Coronary artery (tissue), 2 donors: ENCODE results near the gene SOCS3.

ENCODE experiments used
- DNase-seq: peaks from one replicate; pipeline ENCODE4 v3.0.0-alpha.2; 2017; ENCODE audit warnings: low spot score
- H3K27ac ChIP-seq, 2 donors: fragments of 200-600 bp; sonication (generic); one replicate each; pipeline ENCODE4 v1.5.1; 2016 to 2019
- H3K4me3 ChIP-seq: fragments of 200-600 bp; sonication (generic); 2 replicates; pipeline ENCODE4 v1.5.1; 2016; ENCODE audit warnings: mild to moderate bottlenecking, moderate library complexity
- CTCF ChIP-seq: fragments of 200-600 bp; sonication (generic); IDR thresholded peaks from one replicate; pipeline ENCODE4 v1.5.1; 2019; ENCODE audit warnings: antibody characterized with exemption

The SOCS3 gene

GRCh38 chr17:78366109-78366848 is 6.4 kb upstream of the SOCS3 start:
- Histone ChIP-seq H3K4me3 (no peak overlapping the region), H3K27ac (peak overlapping the region; percentile 62 to 87)
- TF ChIP-seq CTCF, result no peak
- no peak for DNase-seq

GRCh38 chr17:78365561-78366108 is 5.8 kb upstream of the SOCS3 start:
- DNase-seq, result no peak

GRCh38 chr17:78364436-78365281 is 4.8 kb upstream of the SOCS3 start:
- no peak for TF ChIP-seq CTCF
- DNase-seq, result peak; percentile 74
- H3K27ac ChIP-seq, result peak overlapping the region in 1 of 2 donors; percentile 87
- no peak overlapping the region for H3K4me3 ChIP-seq

More at GRCh38 chr17:78365561-78366108, 5.8 kb upstream of the SOCS3 start:
- Histone ChIP-seq H3K27ac (peak overlapping the region; percentile 62 to 87), H3K4me3 (no peak overlapping the region)
- no peak for TF ChIP-seq CTCF

GRCh38 chr17:78362671-78363070 is 2.8 kb upstream of the SOCS3 start:
- no peak for DNase-seq
- Histone ChIP-seq H3K4me3 (no peak overlapping the region), H3K27ac (no peak overlapping the region)
- no peak for TF ChIP-seq CTCF

- H3K4me3 ChIP-seq, result no peak overlapping the region
- DNase-seq, result no peak
- TF ChIP-seq CTCF, result no peak
- H3K27ac ChIP-seq, result no peak overlapping the region
These were observed 2.4 kb upstream of the SOCS3 start for GRCh38 chr17:78362232-78362631.

GRCh38 chr17:78361225-78361701 is 1.4 kb upstream of the SOCS3 start:
- Histone ChIP-seq H3K27ac (peak overlapping the region in 1 of 2 donors; percentile 91), H3K4me3 (peak overlapping the region; percentile 82)
- no peak for TF ChIP-seq CTCF
- no peak for DNase-seq
